WTC11 (cell line): ENCODE measurements around the gene WDR91. TPM values are rescaled to one million over a fixed set of nuclear protein-coding genes. Genes with fewer than 3 reads are reported as not detected.

ENCODE experiments used
- ATAC-seq: fragments of 200-7000 bp; cut with Tn5 transposase; 2 replicates; pipeline ENCODE4 v1.10.0; 2021; ENCODE audit warnings: mild to moderate bottlenecking, moderate library complexity
- CTCF ChIA-PET: fragments of 300-600 bp; sonication (Branson Sonifier 250); formaldehyde crosslinking; loops from one replicate; lab custom pipeline; 2021; ENCODE audit warnings: antibody characterized with exemption; lab: Charles Lee
- POLR2A ChIA-PET: fragments of 350-600 bp; sonication (Branson Sonifier 250); formaldehyde crosslinking; loops from one replicate; lab custom pipeline; 2021; ENCODE audit warnings: antibody characterized with exemption; lab: Charles Lee
- DNase-seq: peaks from one replicate; pipeline ENCODE4 v3.0.0; 2021; ENCODE audit warnings: low spot score
- H3K27ac Mint-ChIP-seq: 2 replicates; pipeline ENCODE4 v1.8.0; 2021; ENCODE audit warnings: mixed read lengths
- H3K27me3 Mint-ChIP-seq: 2 replicates; pipeline ENCODE4 v1.8.0; 2021; ENCODE audit warnings: low read depth, mild to moderate bottlenecking, moderate library complexity, mixed read lengths
- H3K36me3 Mint-ChIP-seq: 2 replicates; pipeline ENCODE4 v1.8.0; 2021; ENCODE audit warnings: mixed read lengths
- H3K4me1 Mint-ChIP-seq: 2 replicates; pipeline ENCODE4 v1.8.0; 2022; ENCODE audit warnings: mixed read lengths
- H3K4me3 Mint-ChIP-seq: 2 replicates; pipeline ENCODE4 v1.8.0; 2021; ENCODE audit warnings: mild to moderate bottlenecking, moderate library complexity, mixed read lengths
- H3K9me3 Mint-ChIP-seq: 2 replicates; pipeline ENCODE4 v1.8.0; 2021; ENCODE audit warnings: mixed read lengths
- AFF4 ChIP-seq: sonication (generic); formaldehyde crosslinking; IDR thresholded peaks from 2 replicates; pipeline ENCODE4 v1.8.1; 2023; ENCODE audit warnings: mild to moderate bottlenecking, missing genetic modification reagents, borderline replicate concordance
- ATF2 ChIP-seq: sonication (generic); formaldehyde crosslinking; IDR thresholded peaks from 2 replicates; pipeline ENCODE4 v1.8.1; 2022; ENCODE audit warnings: low read depth, missing genetic modification reagents, borderline replicate concordance
- CBFB ChIP-seq: sonication (generic); formaldehyde crosslinking; IDR thresholded peaks from 2 replicates; pipeline ENCODE4 v1.8.1; 2022; ENCODE audit warnings: mild to moderate bottlenecking, low read depth, missing genetic modification reagents
- ELF4 ChIP-seq: sonication (generic); formaldehyde crosslinking; IDR thresholded peaks from 2 replicates; pipeline ENCODE4 v1.8.1; 2022; ENCODE audit warnings: low read depth, mild to moderate bottlenecking, moderate library complexity, missing genetic modification reagents
- EMX1 ChIP-seq: fragments of 250-450 bp; sonication (Bioruptor Pico); IDR thresholded peaks from 2 replicates; pipeline ENCODE4 v1.8.0; 2021; ENCODE audit warnings: mild to moderate bottlenecking
- HMGA2 ChIP-seq: fragments of 250-450 bp; sonication (Bioruptor Pico); IDR thresholded peaks from 2 replicates; pipeline ENCODE4 v1.4.0; 2021; ENCODE audit warnings: mild to moderate bottlenecking, moderate library complexity
- HMGXB4 ChIP-seq: sonication (generic); formaldehyde crosslinking; IDR thresholded peaks from 2 replicates; pipeline ENCODE4 v1.8.1; 2023; ENCODE audit warnings: mild to moderate bottlenecking, moderate library complexity, missing genetic modification reagents
- JUN ChIP-seq: sonication (generic); formaldehyde crosslinking; IDR thresholded peaks from 2 replicates; pipeline ENCODE4 v1.8.0; 2023; ENCODE audit warnings: mild to moderate bottlenecking, missing genetic modification reagents
- KAT7 ChIP-seq: sonication (generic); formaldehyde crosslinking; IDR thresholded peaks from 2 replicates; pipeline ENCODE4 v1.8.1; 2023; ENCODE audit warnings: missing genetic modification reagents, mild to moderate bottlenecking, borderline replicate concordance
- MXD4 ChIP-seq: fragments of 250-450 bp; sonication (Bioruptor Pico); IDR thresholded peaks from 2 replicates; pipeline ENCODE4 v1.8.0; 2021; ENCODE audit warnings: mild to moderate bottlenecking, moderate library complexity, borderline replicate concordance
- NFE2L1 ChIP-seq: sonication (generic); formaldehyde crosslinking; IDR thresholded peaks from 2 replicates; pipeline ENCODE4 v1.8.1; 2023; ENCODE audit warnings: missing genetic modification reagents
- PREB ChIP-seq: sonication (generic); formaldehyde crosslinking; IDR thresholded peaks from 2 replicates; pipeline ENCODE4 v1.8.1; 2022; ENCODE audit warnings: mild to moderate bottlenecking, missing genetic modification reagents, moderate library complexity, borderline replicate concordance
- SOX15 ChIP-seq: fragments of 250-450 bp; sonication (Bioruptor Pico); IDR thresholded peaks from 2 replicates; pipeline ENCODE4 v1.9.0; 2021; ENCODE audit warnings: mild to moderate bottlenecking
- TEAD1 ChIP-seq: sonication (generic); formaldehyde crosslinking; IDR thresholded peaks from 2 replicates; pipeline ENCODE4 v1.8.0; 2022; ENCODE audit warnings: mild to moderate bottlenecking, missing genetic modification reagents
- TP53 ChIP-seq: sonication (generic); formaldehyde crosslinking; IDR thresholded peaks from 2 replicates; pipeline ENCODE4 v1.8.1; 2023; ENCODE audit warnings: mild to moderate bottlenecking, missing genetic modification reagents
- USF2 ChIP-seq: sonication (generic); formaldehyde crosslinking; IDR thresholded peaks from 2 replicates; pipeline ENCODE4 v1.8.1; 2023; ENCODE audit warnings: mild to moderate bottlenecking, missing genetic modification reagents, moderate library complexity
- ZMAT4 ChIP-seq: fragments of 250-450 bp; sonication (Bioruptor Pico); IDR thresholded peaks from 2 replicates; pipeline ENCODE4 v1.9.0; 2021; ENCODE audit warnings: mild to moderate bottlenecking
- ZNF317 ChIP-seq: sonication (generic); formaldehyde crosslinking; IDR thresholded peaks from 2 replicates; pipeline ENCODE4 v1.8.1; 2023; ENCODE audit warnings: low read depth, mild to moderate bottlenecking, moderate library complexity, missing genetic modification reagents, borderline replicate concordance
- ZNF423 ChIP-seq: fragments of 250-450 bp; sonication (Bioruptor Pico); IDR thresholded peaks from 2 replicates; pipeline ENCODE4 v2.1.2; 2022; ENCODE audit warnings: mild to moderate bottlenecking, moderate library complexity
- ZNF425 ChIP-seq: fragments of 250-450 bp; sonication (Bioruptor Pico); conservative IDR thresholded peaks from 2 replicates; pipeline ENCODE4 v1.9.0; 2021; ENCODE audit warnings: mild to moderate bottlenecking
- total RNA-seq: library from RNA; stranded (reverse); gene quantifications from 3 replicates; pipeline ENCODE4 v1.2.3, GENCODE V29; 2021

The WDR91 gene
- total RNA-seq, 1 experiment from 2014 or later = 12.0 TPM

- TF ChIP-seq ATF2 (CRISPR knock-in tag) = no peak
- no peak for TF ChIP-seq HMGXB4 (CRISPR knock-in tag)
- no peak for TF ChIP-seq MXD4 (CRISPR knock-in tag)
Observed at GRCh38 chr7:135154734-135155133, 56.6 kb downstream of the WDR91 start (continued).

GRCh38 chr7:135152442-135152841 lies 58.9 kb downstream of the WDR91 start:
- H3K36me3 Mint-ChIP-seq = peaks cover 32% of the 10 kb centered on the region
- peaks cover 10% of the 10 kb centered on the region for H3K4me1 Mint-ChIP-seq
- H3K27me3 Mint-ChIP-seq = peaks cover 5% of the 10 kb centered on the region
- no peak overlapping the region for H3K27ac Mint-ChIP-seq
- CTCF ChIA-PET = no interaction called here
- POLR2A ChIA-PET = no interaction called here
- TF ChIP-seq ZMAT4 (CRISPR knock-in tag) (no peak), AFF4 (CRISPR knock-in tag) (no peak), CBFB (CRISPR knock-in tag) (no peak), TP53 (CRISPR knock-in tag) (no peak), KAT7 (CRISPR knock-in tag) (no peak), EMX1 (CRISPR knock-in tag) (no peak), ZNF423 (CRISPR knock-in tag) (no peak), ELF4 (CRISPR knock-in tag) (no peak), HMGA2 (CRISPR knock-in tag) (no peak), NFE2L1 (CRISPR knock-in tag) (no peak), ZNF317 (CRISPR knock-in tag) (no peak)
- ATAC-seq (no peak), DNase-seq (no peak)
- H3K4me3 Mint-ChIP-seq = no peak overlapping the region
- H3K9me3 Mint-ChIP-seq = peaks cover 45% of the 10 kb centered on the region

- DNase-seq (no peak), ATAC-seq (no peak)
- Mint-ChIP-seq H3K27me3 (peaks cover 5% of the 10 kb centered on the region), H3K36me3 (peaks cover 23% of the 10 kb centered on the region), H3K27ac (no peak overlapping the region; the same call in 1 of the 2 replicates), H3K9me3 (peaks cover 36% of the 10 kb centered on the region), H3K4me1 (peaks cover 13% of the 10 kb centered on the region), H3K4me3 (no peak overlapping the region)
- ChIA-PET CTCF (interaction anchor here (1.3 kb wide), 1 partner anchor 18 kb away, joined by 5 read pairs; no protein-coding TSS in a partner anchor), POLR2A (no interaction called here)
- no peak for TF ChIP-seq SOX15 (CRISPR knock-in tag)
- no peak for TF ChIP-seq TEAD1 (CRISPR knock-in tag)
- TF ChIP-seq JUN (CRISPR knock-in tag) = no peak
- no peak for TF ChIP-seq PREB (CRISPR knock-in tag)
- TF ChIP-seq USF2 (CRISPR knock-in tag) = no peak
- TF ChIP-seq ZNF425 (CRISPR knock-in tag) = no peak
Observed at GRCh38 chr7:135151533-135151932, 59.8 kb downstream of the WDR91 start.
